IMR-90 (cell line): ENCODE data around the gene ZDHHC12. TPM values are rescaled to one million over a fixed set of nuclear protein-coding genes. Genes with fewer than 3 reads are reported as not detected.

ENCODE experiments used
- ATAC-seq: fragments of 200-7000 bp; cut with Tn5 transposase; 2 replicates; pipeline ENCODE4 v1.9.1; 2020; ENCODE audit warnings: low read depth, mild to moderate bottlenecking, moderate library complexity
- BruUV-seq: library from RNA; stranded (reverse); fragments of 400-500 nt; replicated peaks from 2 replicates; lab custom pipeline; 2021; lab: Mats Ljungman, UMichigan
- CTCF ChIA-PET: fragments of 300-600 bp; formaldehyde crosslinking; extraction: SDS; loops from one replicate; lab custom pipeline; 2021; ENCODE audit warnings: antibody characterized with exemption; lab: Yijun Ruan, JAX
- POLR2A ChIA-PET: fragments of 300-600 bp; sonication (Branson Sonifier 250); formaldehyde crosslinking; loops from one replicate; lab custom pipeline; 2022; ENCODE audit warnings: antibody characterized with exemption; ENCODE audit not compliant: unreplicated experiment; lab: Charles Lee
- DNase-seq: peaks from one replicate; pipeline ENCODE4 v3.0.0; 2013
- H2AFZ ChIP-seq: replicated peaks from 2 replicates; pipeline ENCODE3; 2013; ENCODE audit warnings: low read length, mild to moderate bottlenecking; ENCODE audit not compliant: poor library complexity
- H2AK5ac ChIP-seq: 2 replicates; pipeline ENCODE4 v1.6.1; 2013; ENCODE audit warnings: low read depth, low read length, inconsistent platforms
- H2AK9ac ChIP-seq: replicated peaks from 2 replicates; pipeline ENCODE3; 2013; ENCODE audit warnings: mild to moderate bottlenecking, low read depth, low read length, moderate library complexity; ENCODE audit not compliant: poor library complexity
- H2BK120ac ChIP-seq: 2 replicates; pipeline ENCODE4 v1.6.1; 2013; ENCODE audit warnings: low read depth, low read length, inconsistent platforms
- H2BK15ac ChIP-seq: 3 replicates; pipeline ENCODE4 v1.6.1; 2013; ENCODE audit warnings: low read depth, low read length, inconsistent platforms
- H2BK20ac ChIP-seq: 2 replicates; pipeline ENCODE4 v1.6.1; 2013; ENCODE audit warnings: low read depth, mild to moderate bottlenecking, inconsistent platforms, low read length, moderate library complexity
- H2BK5ac ChIP-seq: 2 replicates; pipeline ENCODE4 v1.6.1; 2013; ENCODE audit warnings: mild to moderate bottlenecking, low read depth, low read length, inconsistent platforms; ENCODE audit not compliant: poor library complexity, severe bottlenecking
- H3K14ac ChIP-seq: replicated peaks from 2 replicates; pipeline ENCODE4 v1.6.1; 2013; ENCODE audit warnings: low read depth, low read length, inconsistent platforms
- H3K18ac ChIP-seq: 2 replicates; pipeline ENCODE4 v1.6.1; 2013; ENCODE audit warnings: low read depth, low read length, control low read depth
- H3K23ac ChIP-seq: 2 replicates; pipeline ENCODE4 v1.6.1; 2013; ENCODE audit warnings: low read depth, low read length, inconsistent platforms
- H3K27ac ChIP-seq: 2 replicates; pipeline ENCODE4 v1.5.1; 2013; ENCODE audit warnings: mild to moderate bottlenecking, control low read depth, low read length; ENCODE audit not compliant: insufficient read depth
- H3K27me3 ChIP-seq: 2 replicates; pipeline ENCODE4 v1.6.1; 2013; ENCODE audit warnings: low read length; ENCODE audit not compliant: control insufficient read depth, insufficient read depth
- H3K36me3 ChIP-seq: 2 replicates; pipeline ENCODE4 v1.6.1; 2013; ENCODE audit warnings: low read length, mixed read lengths; ENCODE audit not compliant: control insufficient read depth, insufficient read depth
- H3K4ac ChIP-seq: 2 replicates; pipeline ENCODE4 v1.6.1; 2013; ENCODE audit warnings: low read depth, low read length, inconsistent platforms
- H3K4me1 ChIP-seq: 2 replicates; pipeline ENCODE4 v1.6.1; 2013; ENCODE audit warnings: low read length, mixed read lengths; ENCODE audit not compliant: control insufficient read depth, insufficient read depth
- H3K4me2 ChIP-seq: 2 replicates; pipeline ENCODE4 v1.6.1; 2013; ENCODE audit warnings: low read depth, mild to moderate bottlenecking, control low read depth, low read length, moderate library complexity
- H3K4me3 ChIP-seq: 2 replicates; pipeline ENCODE4 v1.5.1; 2013; ENCODE audit warnings: low read depth, mild to moderate bottlenecking, control low read depth, low read length, moderate library complexity; ENCODE audit not compliant: insufficient read depth
- H3K56ac ChIP-seq: 2 replicates; pipeline ENCODE4 v1.6.1; 2013; ENCODE audit warnings: low read length, inconsistent platforms; ENCODE audit not compliant: insufficient read depth; ENCODE audit errors: extremely low read depth
- H3K79me1 ChIP-seq, 2 experiments: 2 replicates each; pipeline ENCODE4 v1.6.1; 2013; ENCODE audit warnings: low read length in 2 of 2, inconsistent platforms in 1 of 2, low read depth in 1 of 2
- H3K9ac ChIP-seq: 2 replicates; pipeline ENCODE4 v1.6.1; 2013; ENCODE audit warnings: low read depth, low read length, control low read depth
- H3K9me1 ChIP-seq: 2 replicates; pipeline ENCODE4 v1.6.1; 2013; ENCODE audit warnings: low read length, inconsistent platforms; ENCODE audit not compliant: insufficient read depth
- H3K9me3 ChIP-seq: 2 replicates; pipeline ENCODE4 v1.6.1; 2013; ENCODE audit warnings: low read length; ENCODE audit not compliant: control insufficient read depth, insufficient read depth
- H4K20me1 ChIP-seq: 2 replicates; pipeline ENCODE4 v1.6.1; 2013; ENCODE audit warnings: low read length, inconsistent platforms; ENCODE audit not compliant: insufficient read depth
- H4K5ac ChIP-seq: 2 replicates; pipeline ENCODE4 v1.6.1; 2013; ENCODE audit warnings: mild to moderate bottlenecking, low read depth, low read length, control low read depth
- H4K8ac ChIP-seq, 2 experiments: 2 replicates each; pipeline ENCODE4 v1.6.1; 2013; ENCODE audit warnings: low read depth in 2 of 2, low read length in 2 of 2, control low read depth in 1 of 2, inconsistent platforms in 1 of 2
- H4K91ac ChIP-seq: 2 replicates; pipeline ENCODE4 v1.6.1; 2013; ENCODE audit warnings: low read depth, low read length, inconsistent platforms; ENCODE audit not compliant: insufficient read depth
- BHLHE40 ChIP-seq: fragments of 150-350 bp; IDR thresholded peaks from 2 replicates; pipeline ENCODE4 v1.6.1; 2016; ENCODE audit warnings: mild to moderate bottlenecking, low read depth, low read length
- CEBPB ChIP-seq: IDR thresholded peaks from 2 replicates; pipeline ENCODE4 v1.6.1; 2012; ENCODE audit warnings: low read depth, low read length, improper control_type of control experiment
- CHD1 ChIP-seq: IDR thresholded peaks from 2 replicates; pipeline ENCODE4 v1.6.1; 2012; ENCODE audit warnings: low read depth, low read length, improper control_type of control experiment
- FOS ChIP-seq: fragments of 150-350 bp; IDR thresholded peaks from 2 replicates; pipeline ENCODE4 v1.6.1; 2016; ENCODE audit warnings: low read depth, low read length
- MAFK ChIP-seq: IDR thresholded peaks from 2 replicates; pipeline ENCODE4 v1.6.1; 2012; ENCODE audit warnings: low read depth, low read length, improper control_type of control experiment
- MAZ ChIP-seq: IDR thresholded peaks from 2 replicates; pipeline ENCODE4 v1.6.1; 2012; ENCODE audit warnings: low read depth, mild to moderate bottlenecking, low read length, improper control_type of control experiment, moderate library complexity, borderline replicate concordance
- MXI1 ChIP-seq: IDR thresholded peaks from 2 replicates; pipeline ENCODE4 v1.6.1; 2012; ENCODE audit warnings: low read depth, mild to moderate bottlenecking, low read length, moderate library complexity, borderline replicate concordance
- NFE2L2 ChIP-seq: fragments of 150-350 bp; IDR thresholded peaks from 2 replicates; pipeline ENCODE4 v1.6.1; 2016; ENCODE audit warnings: low read depth, mild to moderate bottlenecking, low read length
- POLR2A ChIP-seq: IDR thresholded peaks from 2 replicates; pipeline ENCODE4 v1.6.1; 2012; ENCODE audit warnings: mild to moderate bottlenecking, low read depth, low read length
- RAD21 ChIP-seq: IDR thresholded peaks from 2 replicates; pipeline ENCODE4 v1.6.1; 2012; ENCODE audit warnings: low read length, improper control_type of control experiment
- RCOR1 ChIP-seq: IDR thresholded peaks from 2 replicates; pipeline ENCODE4 v1.6.1; 2012; ENCODE audit warnings: mild to moderate bottlenecking, low read length, improper control_type of control experiment; ENCODE audit not compliant: insufficient replicate concordance
- RFX5 ChIP-seq: IDR thresholded peaks from 2 replicates; pipeline ENCODE4 v1.8.0; 2012; ENCODE audit warnings: low read depth, mild to moderate bottlenecking, low read length, moderate library complexity
- SMC3 ChIP-seq: fragments of 150-350 bp; IDR thresholded peaks from 2 replicates; pipeline ENCODE4 v1.6.1; 2016; ENCODE audit warnings: low read depth, mild to moderate bottlenecking, antibody characterized with exemption, low read length, moderate library complexity
- WGBS, 2 experiments: methylation state at CpG; one replicate each; pipeline versions ENCODE4 v1.1.5 to v1.1.7; 2013; ENCODE audit warnings: missing lambda C conversion rate in 2 of 2; ENCODE audit not compliant: insufficient read length in 1 of 2; ENCODE audit errors: extremely low coverage in 2 of 2; 5-methylcytosine and 5-hydroxymethylcytosine counted together
- dilution Hi-C: fragments of 300-500 bp; cut with HindIII; formaldehyde crosslinking; loops from one replicate; pipeline ENCODE4 v1.14.3; 2018; ENCODE audit warnings: low sequenced_read_pairs; ENCODE audit not compliant: unreplicated experiment
- in situ Hi-C: fragments of 300-500 bp; cut with MboI; formaldehyde crosslinking; loops from 3 replicates; pipeline ENCODE4 v1.14.3; 2019; ENCODE audit warnings: low sequenced_read_pairs, inconsistent platforms, mixed read lengths
- intact Hi-C: fragments of 100-400 bp; cut with micrococcal nuclease; formaldehyde crosslinking; loops from 2 replicates; pipeline ENCODE4 v1.10.0; 2022
- polyA plus RNA-seq, 3 experiments: library from polyadenylated mRNA; depleted of rRNA; stranded (reverse); fragments of >200 nt; gene quantifications; 2 replicates each; pipeline ENCODE4 v1.2.3, GENCODE V29; 2012; ENCODE audit warnings: low replicate concordance in 1 of 3
- total RNA-seq: library from RNA; depleted of rRNA; stranded (reverse); fragments of >200 nt; gene quantifications from 2 replicates; pipeline ENCODE4 v1.2.3, GENCODE V29; 2012
- TF ChIP-seq, protein P1 (sequence below): fragments of 150-350 bp; IDR thresholded peaks from 2 replicates; pipeline ENCODE4 v1.6.1; 2016; ENCODE audit warnings: low read depth, mild to moderate bottlenecking, low read length, moderate library complexity, borderline replicate concordance
- TF ChIP-seq, protein P2 (sequence below): conservative IDR thresholded peaks from 2 replicates; pipeline ENCODE4 v1.5.1; 2012; ENCODE audit warnings: mild to moderate bottlenecking, low read depth, low read length, improper control_type of control experiment
- TF ChIP-seq, protein P3 (sequence below): fragments of 150-350 bp; IDR thresholded peaks from 2 replicates; pipeline ENCODE4 v1.6.1; 2017; ENCODE audit warnings: mild to moderate bottlenecking, antibody characterized with exemption, low read length, low read depth

Gene ZDHHC12
- total and polyA plus RNA-seq, 2 of the 4 experiments (the other 2 are of a cell fraction) = 16.7 to 60.7 TPM

DNA sequence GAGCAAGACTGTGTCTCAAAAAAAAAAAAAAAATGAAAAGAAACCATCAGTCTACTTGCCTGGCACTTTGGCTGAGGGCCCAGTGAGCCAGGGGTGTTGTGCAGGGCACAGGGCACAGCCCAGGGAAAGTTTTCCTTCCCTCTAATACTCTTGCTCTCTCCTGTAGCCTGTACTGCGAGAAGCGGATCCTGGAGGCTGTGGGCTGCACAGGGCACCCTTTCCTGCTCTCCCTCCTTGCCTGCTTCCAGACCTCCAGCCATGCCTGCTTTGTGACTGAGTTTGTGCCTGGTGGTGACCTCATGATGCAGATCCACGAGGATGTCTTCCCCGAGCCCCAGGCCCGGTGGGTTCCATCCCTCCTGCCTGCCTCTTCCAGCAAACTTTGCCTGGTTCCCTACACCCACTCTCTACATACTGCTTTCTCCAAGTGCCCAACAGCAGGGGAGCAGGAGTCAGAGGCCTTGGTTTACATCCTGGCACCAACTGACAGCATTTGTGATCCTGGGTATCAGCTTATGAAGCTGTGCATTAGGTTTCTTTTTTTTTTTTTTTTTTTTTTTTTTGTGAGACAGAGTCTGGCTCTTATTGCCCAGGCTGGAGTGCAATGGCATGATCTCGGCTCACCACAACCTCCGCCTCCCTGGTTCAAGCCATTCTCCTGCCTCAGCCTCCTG lies 7.2 kb downstream of the ZDHHC12 start:
- no peak overlapping the region for H2AK5ac ChIP-seq
- no peak overlapping the region for H4K5ac ChIP-seq
- no peak overlapping the region for H3K4me3 ChIP-seq
- no peak overlapping the region for H2AFZ ChIP-seq
- no peaks in the 10 kb centered on the region for H3K9me1 ChIP-seq
- intact Hi-C loops (no loop called here), dilution Hi-C loops (no loop called here), in situ Hi-C loops (no loop called here)
- POLR2A ChIA-PET = no interaction called here
- no peak overlapping the region for H4K8ac ChIP-seq
- H2BK120ac ChIP-seq = no peak overlapping the region
- no CpG with 5 or more reads among the region's 7 CpGs for WGBS, 2 experiments
- H3K79me1 ChIP-seq = no peaks in the 10 kb centered on the region
- no peaks in the 10 kb centered on the region for H3K4me1 ChIP-seq
- H4K20me1 ChIP-seq = no peaks in the 10 kb centered on the region
- H3K27ac ChIP-seq = no peak overlapping the region
- H3K36me3 ChIP-seq = peaks cover 3% of the 10 kb centered on the region
- no peak for TF ChIP-seq RCOR1
- no peak for TF ChIP-seq SMC3
- no peak for TF ChIP-seq POLR2A
- no peak for TF ChIP-seq MXI1
- TF ChIP-seq, protein P1, sequence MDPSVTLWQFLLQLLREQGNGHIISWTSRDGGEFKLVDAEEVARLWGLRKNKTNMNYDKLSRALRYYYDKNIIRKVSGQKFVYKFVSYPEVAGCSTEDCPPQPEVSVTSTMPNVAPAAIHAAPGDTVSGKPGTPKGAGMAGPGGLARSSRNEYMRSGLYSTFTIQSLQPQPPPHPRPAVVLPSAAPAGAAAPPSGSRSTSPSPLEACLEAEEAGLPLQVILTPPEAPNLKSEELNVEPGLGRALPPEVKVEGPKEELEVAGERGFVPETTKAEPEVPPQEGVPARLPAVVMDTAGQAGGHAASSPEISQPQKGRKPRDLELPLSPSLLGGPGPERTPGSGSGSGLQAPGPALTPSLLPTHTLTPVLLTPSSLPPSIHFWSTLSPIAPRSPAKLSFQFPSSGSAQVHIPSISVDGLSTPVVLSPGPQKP = no peak
- no peak for TF ChIP-seq FOS
- TF ChIP-seq NFE2L2 = no peak
- TF ChIP-seq RFX5 = no peak
- TF ChIP-seq CEBPB = no peak
- no peak for TF ChIP-seq RAD21
- TF ChIP-seq MAFK = no peak
- TF ChIP-seq, protein P2, sequence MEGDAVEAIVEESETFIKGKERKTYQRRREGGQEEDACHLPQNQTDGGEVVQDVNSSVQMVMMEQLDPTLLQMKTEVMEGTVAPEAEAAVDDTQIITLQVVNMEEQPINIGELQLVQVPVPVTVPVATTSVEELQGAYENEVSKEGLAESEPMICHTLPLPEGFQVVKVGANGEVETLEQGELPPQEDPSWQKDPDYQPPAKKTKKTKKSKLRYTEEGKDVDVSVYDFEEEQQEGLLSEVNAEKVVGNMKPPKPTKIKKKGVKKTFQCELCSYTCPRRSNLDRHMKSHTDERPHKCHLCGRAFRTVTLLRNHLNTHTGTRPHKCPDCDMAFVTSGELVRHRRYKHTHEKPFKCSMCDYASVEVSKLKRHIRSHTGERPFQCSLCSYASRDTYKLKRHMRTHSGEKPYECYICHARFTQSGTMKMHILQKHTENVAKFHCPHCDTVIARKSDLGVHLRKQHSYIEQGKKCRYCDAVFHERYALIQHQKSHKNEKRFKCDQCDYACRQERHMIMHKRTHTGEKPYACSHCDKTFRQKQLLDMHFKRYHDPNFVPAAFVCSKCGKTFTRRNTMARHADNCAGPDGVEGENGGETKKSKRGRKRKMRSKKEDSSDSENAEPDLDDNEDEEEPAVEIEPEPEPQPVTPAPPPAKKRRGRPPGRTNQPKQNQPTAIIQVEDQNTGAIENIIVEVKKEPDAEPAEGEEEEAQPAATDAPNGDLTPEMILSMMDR = no peak
- TF ChIP-seq BHLHE40 = no peak
- TF ChIP-seq CHD1 = no peak
- TF ChIP-seq MAZ = no peak
- TF ChIP-seq, protein P3, sequence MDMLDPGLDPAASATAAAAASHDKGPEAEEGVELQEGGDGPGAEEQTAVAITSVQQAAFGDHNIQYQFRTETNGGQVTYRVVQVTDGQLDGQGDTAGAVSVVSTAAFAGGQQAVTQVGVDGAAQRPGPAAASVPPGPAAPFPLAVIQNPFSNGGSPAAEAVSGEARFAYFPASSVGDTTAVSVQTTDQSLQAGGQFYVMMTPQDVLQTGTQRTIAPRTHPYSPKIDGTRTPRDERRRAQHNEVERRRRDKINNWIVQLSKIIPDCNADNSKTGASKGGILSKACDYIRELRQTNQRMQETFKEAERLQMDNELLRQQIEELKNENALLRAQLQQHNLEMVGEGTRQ = no peak
- no peaks in the 10 kb centered on the region for H3K9me3 ChIP-seq
- CTCF ChIA-PET = interaction anchor here (0.7 kb wide), 1 partner anchor 911 kb away, joined by 4 read pairs; no protein-coding TSS in a partner anchor
- no peak overlapping the region for H3K9ac ChIP-seq
- H2BK5ac ChIP-seq = no peak overlapping the region
- BruUV-seq = no TSS peak
- no peak overlapping the region for H3K18ac ChIP-seq
- no peak overlapping the region for H2BK20ac ChIP-seq
- no peak overlapping the region for H3K56ac ChIP-seq
- H3K14ac ChIP-seq = no peak overlapping the region
- no peak overlapping the region for H3K4me2 ChIP-seq
- no peak overlapping the region for H4K91ac ChIP-seq
- H3K27me3 ChIP-seq = no peaks in the 10 kb centered on the region
- H3K23ac ChIP-seq = no peak overlapping the region
- DNase-seq = no peak
- H2AK9ac ChIP-seq = peak overlapping the region; percentile 78
- no peak overlapping the region for H2BK15ac ChIP-seq
- no peak for ATAC-seq
- no peak overlapping the region for H3K4ac ChIP-seq
